Upper lobe of left lung (tissue), 6 donors: ENCODE measurements around the gene THBS2. TPM values are rescaled to one million over a fixed set of nuclear protein-coding genes. Genes with fewer than 3 reads are reported as not detected.
"Not testable (repeated sequence)": the region's sequence is repeated elsewhere in the genome, so short reads cannot be mapped to it uniquely, and the experiment has no call there.

Experiments
- ATAC-seq, 2 donors: fragments of 200-7000 bp; cut with Tn5 transposase; one replicate each; pipeline ENCODE4 v1.9.1; 2022; ENCODE audit warnings: mild to moderate bottlenecking in 2 of 2, moderate library complexity in 2 of 2; ENCODE audit not compliant: low FRiP score in 2 of 2
- DNase-seq, 2 donors: peaks; one replicate each; pipeline ENCODE4 v3.0.0-alpha.2; 2019 to 2020
- H3K27ac ChIP-seq, 4 donors: fragments of 200-600 bp; sonication (generic); one replicate each; pipeline ENCODE4 v1.5.1; 2016 to 2019
- H3K27me3 ChIP-seq, 4 donors: fragments of 200-600 bp; sonication (generic); one replicate each; pipeline ENCODE4 v1.5.1; 2017 to 2019
- H3K36me3 ChIP-seq, 4 donors: fragments of 200-600 bp; sonication (generic); one replicate each; pipeline ENCODE4 v1.5.1; 2016 to 2019
- H3K4me1 ChIP-seq, 4 donors: fragments of 200-600 bp; sonication (generic); one replicate each; pipeline ENCODE4 v1.5.1; 2018 to 2019
- H3K4me3 ChIP-seq, 4 donors: fragments of 200-600 bp; sonication (generic); one replicate each; pipeline ENCODE4 v1.5.1; 2017 to 2019; ENCODE audit warnings: mild to moderate bottlenecking in 2 of 4, moderate library complexity in 1 of 4
- H3K9me3 ChIP-seq, 4 donors: fragments of 200-600 bp; sonication (generic); one replicate each; pipeline ENCODE4 v1.5.1; 2018 to 2019
- EP300 ChIP-seq, 4 donors: sonication (generic); formaldehyde crosslinking; IDR thresholded peaks; one replicate each; pipeline ENCODE4 v1.5.1; 2017; ENCODE audit warnings: antibody characterized with exemption in 4 of 4, control low read depth in 2 of 4
- POLR2A ChIP-seq, 4 donors: fragments of 450-650 bp; IDR thresholded peaks; one replicate each; pipeline ENCODE4 v1.5.1; 2016 to 2017; ENCODE audit warnings: antibody characterized with exemption in 4 of 4, mild to moderate bottlenecking in 2 of 4
- POLR2AphosphoS5 ChIP-seq, 2 donors: sonication (generic); formaldehyde crosslinking; IDR thresholded peaks; one replicate each; pipeline ENCODE4 v1.5.1; 2017; ENCODE audit warnings: antibody characterized with exemption in 2 of 2
- WGBS, 2 donors: methylation state at CpG; one replicate each; pipeline ENCODE4 v1.1.5; 2017 to 2018; 5-methylcytosine and 5-hydroxymethylcytosine counted together
- total RNA-seq, 6 donors: library from RNA; depleted of rRNA in 4 of 6; stranded (reverse); fragments of >200 nt in 4 of 6; gene quantifications; one replicate each; pipeline versions ENCODE4 v1.1.0 to v1.2.1, GENCODE V29; 2016 to 2021
- TF ChIP-seq, protein P1 (sequence below), 6 experiments: fragments of 450-650 bp in 4 of 6; fragments of 200-600 bp in 2 of 6; sonication (generic) in 2 of 6; IDR thresholded peaks; one replicate each; pipeline ENCODE4 v1.5.1; 2016 to 2019; ENCODE audit warnings: antibody characterized with exemption in 6 of 6
- donor health status: DM: no; HTN: no; CAD: no; lungs with moderate emphysema.
- donor health status: DM: no; HTN: yes; CAD: no; lungs with severe emphysema.

Gene THBS2
- total RNA-seq, 6 donors from 2014 or later: 5.3 to 43.2 (median 17.3) TPM

DNA sequence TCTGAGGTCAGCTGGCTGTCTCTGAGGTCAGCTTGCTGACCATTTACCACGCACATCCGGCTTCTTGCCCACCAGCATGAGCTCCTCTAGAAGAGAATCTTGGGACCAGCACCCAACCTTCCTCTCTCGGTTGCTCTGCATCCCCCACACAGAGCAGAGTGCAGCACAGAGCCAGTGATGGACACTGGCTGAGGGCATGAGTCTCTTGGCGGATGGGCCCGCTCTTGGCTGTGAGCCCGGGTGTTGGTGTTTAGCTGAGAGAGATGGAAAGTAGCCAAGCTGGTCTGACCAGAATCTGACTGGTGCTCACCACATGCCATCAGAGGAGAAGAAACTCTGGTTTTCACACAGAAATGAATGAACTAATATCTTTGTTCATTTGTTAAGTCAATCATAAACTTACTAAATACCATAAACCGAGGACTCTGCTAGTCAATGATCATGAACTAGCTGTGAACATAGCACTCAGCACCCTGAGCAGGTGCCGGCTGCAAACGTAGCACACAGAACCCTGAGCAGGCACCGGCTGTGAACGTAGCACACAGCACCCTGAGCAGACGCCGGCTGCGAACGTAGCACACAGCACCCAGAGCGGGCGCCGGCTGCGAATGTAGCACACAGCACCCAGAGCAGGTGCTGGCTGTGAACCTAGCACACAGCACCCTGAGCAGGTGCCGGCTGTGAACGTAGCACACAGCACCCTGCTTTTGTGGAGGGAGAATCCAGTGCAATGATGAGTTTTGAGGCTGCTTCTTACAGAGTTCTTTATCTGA is 10.4 kb upstream of the THBS2 start:
- no peaks in the 10 kb centered on the region for H3K9me3 ChIP-seq
- TF ChIP-seq POLR2A (IDR thresholded peaks at IDR 0.05) (no peak), POLR2AphosphoS5 (IDR thresholded peaks at IDR 0.05) (no peak), EP300 (IDR thresholded peaks at IDR 0.05) (no peak)
- TF ChIP-seq, protein P1, sequence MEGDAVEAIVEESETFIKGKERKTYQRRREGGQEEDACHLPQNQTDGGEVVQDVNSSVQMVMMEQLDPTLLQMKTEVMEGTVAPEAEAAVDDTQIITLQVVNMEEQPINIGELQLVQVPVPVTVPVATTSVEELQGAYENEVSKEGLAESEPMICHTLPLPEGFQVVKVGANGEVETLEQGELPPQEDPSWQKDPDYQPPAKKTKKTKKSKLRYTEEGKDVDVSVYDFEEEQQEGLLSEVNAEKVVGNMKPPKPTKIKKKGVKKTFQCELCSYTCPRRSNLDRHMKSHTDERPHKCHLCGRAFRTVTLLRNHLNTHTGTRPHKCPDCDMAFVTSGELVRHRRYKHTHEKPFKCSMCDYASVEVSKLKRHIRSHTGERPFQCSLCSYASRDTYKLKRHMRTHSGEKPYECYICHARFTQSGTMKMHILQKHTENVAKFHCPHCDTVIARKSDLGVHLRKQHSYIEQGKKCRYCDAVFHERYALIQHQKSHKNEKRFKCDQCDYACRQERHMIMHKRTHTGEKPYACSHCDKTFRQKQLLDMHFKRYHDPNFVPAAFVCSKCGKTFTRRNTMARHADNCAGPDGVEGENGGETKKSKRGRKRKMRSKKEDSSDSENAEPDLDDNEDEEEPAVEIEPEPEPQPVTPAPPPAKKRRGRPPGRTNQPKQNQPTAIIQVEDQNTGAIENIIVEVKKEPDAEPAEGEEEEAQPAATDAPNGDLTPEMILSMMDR (IDR thresholded peaks at IDR 0.05): no peak
- no peak overlapping the region for H3K4me3 ChIP-seq
- 69 to 75% methylated on average over 14 to 21 of the region's 21 CpGs for WGBS, 2 donors
- H3K27ac ChIP-seq: no peak overlapping the region
- H3K36me3 ChIP-seq: no peaks in the 10 kb centered on the region
- no peak for DNase-seq
- no peaks in the 10 kb centered on the region for H3K4me1 ChIP-seq
- ATAC-seq: no peak
- H3K27me3 ChIP-seq: no peaks in the 10 kb centered on the region

DNA sequence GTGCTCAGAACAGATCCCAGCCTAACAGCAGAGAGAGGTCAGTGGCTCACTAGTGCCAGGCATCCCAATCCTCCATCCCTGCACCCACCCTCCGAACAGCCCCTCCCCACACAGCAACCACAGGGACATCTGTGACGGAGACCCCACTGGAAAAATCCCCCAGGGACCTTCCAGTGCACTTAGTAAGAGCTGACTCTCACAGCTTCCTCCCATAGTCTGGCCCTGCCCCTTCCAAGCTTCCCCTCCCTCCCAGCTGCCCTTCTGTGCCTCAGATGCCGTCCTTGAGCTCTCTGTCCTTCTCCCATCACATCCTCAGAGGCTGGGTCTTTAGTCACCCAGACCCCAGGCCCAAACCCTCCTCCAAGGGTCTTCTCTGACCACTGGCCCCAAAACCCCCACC is 9.7 kb upstream of the THBS2 start:
- 56 to 76% methylated on average over 3 of the region's 3 CpGs for WGBS, 2 donors
- TF ChIP-seq POLR2A (IDR thresholded peaks at IDR 0.05): no peak
- no peak for TF ChIP-seq EP300 (IDR thresholded peaks at IDR 0.05)
- TF ChIP-seq, protein P1 (IDR thresholded peaks at IDR 0.05): no peak
- no peak for TF ChIP-seq POLR2AphosphoS5 (IDR thresholded peaks at IDR 0.05)
- ATAC-seq (no peak), DNase-seq (no peak)
- no peaks in the 10 kb centered on the region for H3K27me3 ChIP-seq
- H3K9me3 ChIP-seq: no peaks in the 10 kb centered on the region
- H3K27ac ChIP-seq: no peak overlapping the region
- H3K4me3 ChIP-seq: no peak overlapping the region
- H3K4me1 ChIP-seq: no peaks in the 10 kb centered on the region
- H3K36me3 ChIP-seq: no peaks in the 10 kb centered on the region

DNA sequence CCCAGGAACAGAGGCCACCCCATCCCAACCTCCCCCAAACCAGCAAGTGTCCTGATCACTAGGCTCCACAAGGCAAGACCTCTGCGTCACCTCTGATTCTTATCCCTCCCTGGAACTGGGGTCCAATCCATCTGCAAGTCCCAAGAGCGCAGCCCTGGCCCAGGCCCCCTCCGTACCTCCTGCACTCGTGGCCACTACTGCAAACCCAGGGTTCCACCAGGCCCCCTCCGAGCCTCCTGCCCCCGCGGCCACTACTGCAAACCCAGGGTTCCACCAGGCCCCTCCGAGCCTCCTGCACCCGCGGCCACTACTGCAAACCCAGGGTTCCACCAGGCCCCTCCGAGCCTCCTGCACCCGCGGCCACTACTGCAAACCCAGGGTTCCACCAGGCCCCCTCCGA is 9.0 kb upstream of the THBS2 start:
- peak in 1 of 2 donors; percentile 61 for DNase-seq
- not testable (repeated sequence) for H3K4me1 ChIP-seq, H3K27ac ChIP-seq, H3K36me3 ChIP-seq, H3K9me3 ChIP-seq, ATAC-seq, H3K27me3 ChIP-seq, H3K4me3 ChIP-seq
- whole genome bisulfite sequencing, 2 donors: 87 to 93% methylated on average over 10 of the region's 14 CpGs

DNA sequence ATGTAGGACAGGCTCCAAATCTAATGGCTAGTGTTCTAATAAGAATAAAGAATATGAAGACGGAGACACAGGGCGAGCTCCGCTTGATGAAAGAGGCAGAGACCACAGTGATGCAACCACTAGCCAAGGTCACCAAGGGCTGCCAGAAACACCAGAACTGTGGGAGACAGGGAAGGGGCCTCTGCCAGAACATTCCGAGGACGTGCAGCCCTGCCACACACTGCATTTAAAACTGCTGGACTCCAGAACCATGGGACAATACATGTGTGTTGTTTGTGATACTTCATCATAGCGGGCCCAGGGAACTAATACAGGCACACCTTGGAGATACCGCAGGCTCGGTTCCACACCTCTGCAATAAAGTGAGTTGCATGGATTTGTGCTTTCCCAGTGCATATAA is 2.9 kb upstream of the THBS2 start:
- Histone ChIP-seq H3K4me1 (peaks cover 6 to 22% (median 17%) of the 10 kb centered on the region in 4 donors), H3K27me3 (peaks cover 0 to 10% (median 7%) of the 10 kb centered on the region in 4 donors), H3K27ac (no peak overlapping the region), H3K9me3 (no peaks in the 10 kb centered on the region), H3K36me3 (no peaks in the 10 kb centered on the region), H3K4me3 (no peak overlapping the region)
- 94 to 95% methylated on average over 8 of the region's 8 CpGs for WGBS, 2 donors
- no peak for ATAC-seq
- no peak for DNase-seq
- TF ChIP-seq, protein P1 (IDR thresholded peaks at IDR 0.05): no peak
- TF ChIP-seq POLR2A (IDR thresholded peaks at IDR 0.05) (no peak), POLR2AphosphoS5 (IDR thresholded peaks at IDR 0.05) (no peak), EP300 (IDR thresholded peaks at IDR 0.05) (no peak)

DNA sequence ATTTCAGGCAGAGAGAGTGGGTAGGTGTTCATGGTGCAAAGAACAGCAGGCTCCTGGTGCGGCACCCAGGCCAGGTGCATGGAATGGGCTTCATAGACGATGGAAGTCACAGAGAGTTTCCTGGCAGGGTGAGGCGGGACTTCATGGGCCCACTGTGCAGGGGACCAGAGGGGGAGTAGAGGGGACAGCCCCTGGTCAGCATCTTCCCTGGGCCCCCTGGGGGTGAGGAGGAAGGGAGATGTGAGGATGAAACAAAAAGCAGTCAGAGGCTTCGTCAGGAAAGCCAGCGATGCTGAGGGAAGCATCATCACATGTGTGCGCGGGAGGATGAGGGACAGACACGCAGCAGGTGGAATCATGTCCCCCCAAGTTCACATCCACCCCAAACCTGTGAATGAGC is 2.4 kb upstream of the THBS2 start:
- DNase-seq: no peak
- 89 to 95% methylated on average over 8 of the region's 8 CpGs for WGBS, 2 donors
- TF ChIP-seq POLR2AphosphoS5 (IDR thresholded peaks at IDR 0.05) (no peak), EP300 (IDR thresholded peaks at IDR 0.05) (no peak)
- TF ChIP-seq, protein P1 (IDR thresholded peaks at IDR 0.05): no peak
- no peak overlapping the region for H3K4me3 ChIP-seq
- ATAC-seq: no peak
- H3K9me3 ChIP-seq: no peaks in the 10 kb centered on the region
- H3K4me1 ChIP-seq: peaks cover 6 to 22% (median 17%) of the 10 kb centered on the region in 4 donors
- H3K27ac ChIP-seq: no peak overlapping the region
- H3K27me3 ChIP-seq: peaks cover 0 to 11% (median 8%) of the 10 kb centered on the region in 4 donors
- H3K36me3 ChIP-seq: no peaks in the 10 kb centered on the region
